IMR-90 (cell line): ENCODE measurements around the gene PCNX2. TPM values are rescaled to one million over a fixed set of nuclear protein-coding genes. Genes with fewer than 3 reads are reported as not detected.

Source experiments
- ATAC-seq: fragments of 200-7000 bp; cut with Tn5 transposase; 2 replicates; pipeline ENCODE4 v1.9.1; 2020; ENCODE audit warnings: low read depth, mild to moderate bottlenecking, moderate library complexity
- BruUV-seq: library from RNA; stranded (reverse); fragments of 400-500 nt; replicated peaks from 2 replicates; lab custom pipeline; 2021; lab: Mats Ljungman, UMichigan
- CTCF ChIA-PET: fragments of 300-600 bp; formaldehyde crosslinking; extraction: SDS; loops from one replicate; lab custom pipeline; 2021; ENCODE audit warnings: antibody characterized with exemption; lab: Yijun Ruan, JAX
- POLR2A ChIA-PET: fragments of 300-600 bp; sonication (Branson Sonifier 250); formaldehyde crosslinking; loops from one replicate; lab custom pipeline; 2022; ENCODE audit warnings: antibody characterized with exemption; ENCODE audit not compliant: unreplicated experiment; lab: Charles Lee
- DNase-seq: peaks from one replicate; pipeline ENCODE4 v3.0.0; 2013
- H2AFZ ChIP-seq: replicated peaks from 2 replicates; pipeline ENCODE3; 2013; ENCODE audit warnings: low read length, mild to moderate bottlenecking; ENCODE audit not compliant: poor library complexity
- H2AK5ac ChIP-seq: 2 replicates; pipeline ENCODE4 v1.6.1; 2013; ENCODE audit warnings: low read depth, low read length, inconsistent platforms
- H2AK9ac ChIP-seq: replicated peaks from 2 replicates; pipeline ENCODE3; 2013; ENCODE audit warnings: mild to moderate bottlenecking, low read depth, low read length, moderate library complexity; ENCODE audit not compliant: poor library complexity
- H2BK120ac ChIP-seq: 2 replicates; pipeline ENCODE4 v1.6.1; 2013; ENCODE audit warnings: low read depth, low read length, inconsistent platforms
- H2BK15ac ChIP-seq: 3 replicates; pipeline ENCODE4 v1.6.1; 2013; ENCODE audit warnings: low read depth, low read length, inconsistent platforms
- H2BK20ac ChIP-seq: 2 replicates; pipeline ENCODE4 v1.6.1; 2013; ENCODE audit warnings: low read depth, mild to moderate bottlenecking, inconsistent platforms, low read length, moderate library complexity
- H2BK5ac ChIP-seq: 2 replicates; pipeline ENCODE4 v1.6.1; 2013; ENCODE audit warnings: mild to moderate bottlenecking, low read depth, low read length, inconsistent platforms; ENCODE audit not compliant: poor library complexity, severe bottlenecking
- H3K14ac ChIP-seq: replicated peaks from 2 replicates; pipeline ENCODE4 v1.6.1; 2013; ENCODE audit warnings: low read depth, low read length, inconsistent platforms
- H3K18ac ChIP-seq: 2 replicates; pipeline ENCODE4 v1.6.1; 2013; ENCODE audit warnings: low read depth, low read length, control low read depth
- H3K23ac ChIP-seq: 2 replicates; pipeline ENCODE4 v1.6.1; 2013; ENCODE audit warnings: low read depth, low read length, inconsistent platforms
- H3K27ac ChIP-seq: 2 replicates; pipeline ENCODE4 v1.5.1; 2013; ENCODE audit warnings: mild to moderate bottlenecking, control low read depth, low read length; ENCODE audit not compliant: insufficient read depth
- H3K27me3 ChIP-seq: 2 replicates; pipeline ENCODE4 v1.6.1; 2013; ENCODE audit warnings: low read length; ENCODE audit not compliant: control insufficient read depth, insufficient read depth
- H3K36me3 ChIP-seq: 2 replicates; pipeline ENCODE4 v1.6.1; 2013; ENCODE audit warnings: low read length, mixed read lengths; ENCODE audit not compliant: control insufficient read depth, insufficient read depth
- H3K4ac ChIP-seq: 2 replicates; pipeline ENCODE4 v1.6.1; 2013; ENCODE audit warnings: low read depth, low read length, inconsistent platforms
- H3K4me1 ChIP-seq: 2 replicates; pipeline ENCODE4 v1.6.1; 2013; ENCODE audit warnings: low read length, mixed read lengths; ENCODE audit not compliant: control insufficient read depth, insufficient read depth
- H3K4me2 ChIP-seq: 2 replicates; pipeline ENCODE4 v1.6.1; 2013; ENCODE audit warnings: low read depth, mild to moderate bottlenecking, control low read depth, low read length, moderate library complexity
- H3K4me3 ChIP-seq: 2 replicates; pipeline ENCODE4 v1.5.1; 2013; ENCODE audit warnings: low read depth, mild to moderate bottlenecking, control low read depth, low read length, moderate library complexity; ENCODE audit not compliant: insufficient read depth
- H3K56ac ChIP-seq: 2 replicates; pipeline ENCODE4 v1.6.1; 2013; ENCODE audit warnings: low read length, inconsistent platforms; ENCODE audit not compliant: insufficient read depth; ENCODE audit errors: extremely low read depth
- H3K79me1 ChIP-seq, 2 experiments: 2 replicates each; pipeline ENCODE4 v1.6.1; 2013; ENCODE audit warnings: low read length in 2 of 2, inconsistent platforms in 1 of 2, low read depth in 1 of 2
- H3K9ac ChIP-seq: 2 replicates; pipeline ENCODE4 v1.6.1; 2013; ENCODE audit warnings: low read depth, low read length, control low read depth
- H3K9me1 ChIP-seq: 2 replicates; pipeline ENCODE4 v1.6.1; 2013; ENCODE audit warnings: low read length, inconsistent platforms; ENCODE audit not compliant: insufficient read depth
- H3K9me3 ChIP-seq: 2 replicates; pipeline ENCODE4 v1.6.1; 2013; ENCODE audit warnings: low read length; ENCODE audit not compliant: control insufficient read depth, insufficient read depth
- H4K20me1 ChIP-seq: 2 replicates; pipeline ENCODE4 v1.6.1; 2013; ENCODE audit warnings: low read length, inconsistent platforms; ENCODE audit not compliant: insufficient read depth
- H4K5ac ChIP-seq: 2 replicates; pipeline ENCODE4 v1.6.1; 2013; ENCODE audit warnings: mild to moderate bottlenecking, low read depth, low read length, control low read depth
- H4K8ac ChIP-seq, 2 experiments: 2 replicates each; pipeline ENCODE4 v1.6.1; 2013; ENCODE audit warnings: low read depth in 2 of 2, low read length in 2 of 2, control low read depth in 1 of 2, inconsistent platforms in 1 of 2
- H4K91ac ChIP-seq: 2 replicates; pipeline ENCODE4 v1.6.1; 2013; ENCODE audit warnings: low read depth, low read length, inconsistent platforms; ENCODE audit not compliant: insufficient read depth
- RFX5 ChIP-seq: IDR thresholded peaks from 2 replicates; pipeline ENCODE4 v1.8.0; 2012; ENCODE audit warnings: low read depth, mild to moderate bottlenecking, low read length, moderate library complexity
- USF2 ChIP-seq: fragments of 150-350 bp; IDR thresholded peaks from 2 replicates; pipeline ENCODE4 v1.6.1; 2017; ENCODE audit warnings: mild to moderate bottlenecking, antibody characterized with exemption, low read length, low read depth
- WGBS, 2 experiments: methylation state at CpG; one replicate each; pipeline versions ENCODE4 v1.1.5 to v1.1.7; 2013; ENCODE audit warnings: missing lambda C conversion rate in 2 of 2; ENCODE audit not compliant: insufficient read length in 1 of 2; ENCODE audit errors: extremely low coverage in 2 of 2; 5-methylcytosine and 5-hydroxymethylcytosine counted together
- dilution Hi-C: fragments of 300-500 bp; cut with HindIII; formaldehyde crosslinking; loops from one replicate; pipeline ENCODE4 v1.14.3; 2018; ENCODE audit warnings: low sequenced_read_pairs; ENCODE audit not compliant: unreplicated experiment
- in situ Hi-C: fragments of 300-500 bp; cut with MboI; formaldehyde crosslinking; loops from 3 replicates; pipeline ENCODE4 v1.14.3; 2019; ENCODE audit warnings: low sequenced_read_pairs, inconsistent platforms, mixed read lengths
- intact Hi-C: fragments of 100-400 bp; cut with micrococcal nuclease; formaldehyde crosslinking; loops from 2 replicates; pipeline ENCODE4 v1.10.0; 2022
- polyA plus RNA-seq, 3 experiments: library from polyadenylated mRNA; depleted of rRNA; stranded (reverse); fragments of >200 nt; gene quantifications; 2 replicates each; pipeline ENCODE4 v1.2.3, GENCODE V29; 2012; ENCODE audit warnings: low replicate concordance in 1 of 3
- total RNA-seq: library from RNA; depleted of rRNA; stranded (reverse); fragments of >200 nt; gene quantifications from 2 replicates; pipeline ENCODE4 v1.2.3, GENCODE V29; 2012

Gene PCNX2
- total and polyA plus RNA-seq, 2 of the 4 experiments (the other 2 are of a cell fraction), result 15.9 to 22.6 TPM

DNA sequence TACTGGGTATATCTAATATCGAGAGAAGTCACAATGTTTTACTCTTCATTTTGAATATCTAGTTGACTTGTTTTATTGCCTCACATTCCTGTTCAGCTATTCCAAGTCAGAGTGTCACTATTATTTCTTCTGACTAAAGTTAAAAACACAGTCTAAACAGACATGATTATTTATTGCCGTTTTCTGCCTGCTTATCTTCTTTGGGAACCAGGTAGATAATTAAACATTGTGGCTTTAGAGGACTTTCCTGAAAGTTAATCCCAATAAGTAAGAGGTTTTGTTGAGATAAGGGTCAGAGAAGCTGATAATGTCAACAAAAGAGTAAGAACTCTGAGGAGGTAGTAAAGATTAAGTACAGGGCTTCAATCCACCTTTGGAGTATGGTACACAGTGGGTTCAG is 53.8 kb downstream of the PCNX2 start:
- Histone ChIP-seq H3K27ac (no peak overlapping the region), H3K18ac (no peak overlapping the region), H3K9ac (no peak overlapping the region), H2AK5ac (no peak overlapping the region), H3K27me3 (no peaks in the 10 kb centered on the region), H3K4ac (no peak overlapping the region), H3K4me1 (peaks cover 4% of the 10 kb centered on the region; the same call in 1 of the 2 replicates), H4K91ac (no peak overlapping the region), H2BK15ac (no peak overlapping the region), H3K4me2 (no peak overlapping the region), H2BK5ac (no peak overlapping the region), H3K56ac (no peak overlapping the region), H2AFZ (no peak overlapping the region), H3K9me1 (no peaks in the 10 kb centered on the region), H2AK9ac (no peak overlapping the region), H3K4me3 (no peak overlapping the region), H2BK120ac (no peak overlapping the region), H3K36me3 (peaks cover 3% of the 10 kb centered on the region; the same call in 1 of the 2 replicates), H4K20me1 (no peaks in the 10 kb centered on the region), H3K23ac (no peak overlapping the region), H3K79me1 (no peaks in the 10 kb centered on the region), H2BK20ac (no peak overlapping the region), H3K14ac (no peak overlapping the region), H4K5ac (no peak overlapping the region), H3K9me3 (no peaks in the 10 kb centered on the region), H4K8ac (no peak overlapping the region)
- TF ChIP-seq RFX5 (no peak), USF2 (no peak)
- dilution Hi-C loops, result no loop called here
- ChIA-PET CTCF (no interaction called here), POLR2A (interaction anchor here (0.6 kb wide), 1 partner anchor 8 kb away, joined by 6 read pairs; no protein-coding TSS in a partner anchor)
- BruUV-seq, result no TSS peak
- in situ Hi-C loops, result no loop called here
- ATAC-seq (no peak), DNase-seq (no peak)
- WGBS, 2 experiments, result no CpG with 5 or more reads among the region's 2 CpGs
- intact Hi-C loops, result loop anchor here (1.0 to 10.0 kb wide), 4 partner anchors 129 to 1374 kb away; partner anchors contain the start of gene NTPCR
